HS-5 (cell line): Measurements from ENCODE around the gene KLK1.
"Not testable (repeated sequence)": the region's sequence is repeated elsewhere in the genome, so short reads cannot be mapped to it uniquely, and the experiment has no call there.

Source experiments
- DNase-seq: peaks from one replicate; pipeline ENCODE4 v3.0.0-alpha.2; 2012; ENCODE audit warnings: low read depth

KLK1 gene

DNA sequence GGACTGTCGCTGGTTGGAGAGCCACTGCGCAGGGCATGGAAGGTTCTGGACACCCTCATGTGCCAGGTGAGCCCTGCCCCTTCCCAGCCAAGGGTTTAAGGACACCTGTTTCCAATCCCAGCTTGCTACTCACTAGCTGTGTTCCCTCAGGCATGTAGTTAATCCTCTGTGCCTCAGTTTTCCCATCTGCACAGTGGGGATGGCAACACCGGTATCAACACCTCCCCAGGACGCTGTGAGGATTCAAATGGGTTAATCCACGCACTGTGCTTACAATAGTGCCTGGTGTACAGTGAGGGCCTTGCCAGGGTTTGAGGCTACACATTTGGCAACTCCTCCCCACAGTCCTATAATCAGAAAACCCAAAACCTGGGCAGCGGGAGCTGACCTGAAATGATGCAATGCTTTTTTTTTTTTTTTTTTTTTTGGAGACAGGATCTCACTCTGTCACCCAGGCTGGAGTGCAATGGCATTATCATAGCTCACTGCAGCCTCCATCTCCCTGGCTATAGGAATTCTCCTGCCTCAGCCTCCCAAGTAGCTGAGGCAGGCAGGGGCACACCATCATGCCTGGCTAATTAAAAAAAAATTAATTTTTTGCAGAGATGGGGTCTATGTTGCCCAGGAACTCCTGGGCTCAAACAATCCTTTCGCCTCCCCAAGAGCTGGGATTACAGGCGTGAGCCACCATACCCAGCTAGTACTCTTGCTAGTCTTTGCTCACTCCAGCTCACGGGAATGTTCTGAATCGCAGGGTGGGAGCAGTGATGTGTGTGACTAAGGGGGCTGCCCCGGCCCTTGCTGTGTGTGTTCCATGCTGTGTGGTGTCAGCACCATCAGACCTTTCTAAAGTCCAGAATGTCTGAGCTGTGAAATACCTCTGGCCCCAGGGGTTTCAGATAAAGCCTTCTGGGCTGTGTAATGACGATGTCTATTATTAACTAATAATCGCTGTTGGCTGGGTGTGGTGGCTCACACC lies 31.0 kb downstream of the KLK1 start:
- DNase-seq, result no peak

DNA sequence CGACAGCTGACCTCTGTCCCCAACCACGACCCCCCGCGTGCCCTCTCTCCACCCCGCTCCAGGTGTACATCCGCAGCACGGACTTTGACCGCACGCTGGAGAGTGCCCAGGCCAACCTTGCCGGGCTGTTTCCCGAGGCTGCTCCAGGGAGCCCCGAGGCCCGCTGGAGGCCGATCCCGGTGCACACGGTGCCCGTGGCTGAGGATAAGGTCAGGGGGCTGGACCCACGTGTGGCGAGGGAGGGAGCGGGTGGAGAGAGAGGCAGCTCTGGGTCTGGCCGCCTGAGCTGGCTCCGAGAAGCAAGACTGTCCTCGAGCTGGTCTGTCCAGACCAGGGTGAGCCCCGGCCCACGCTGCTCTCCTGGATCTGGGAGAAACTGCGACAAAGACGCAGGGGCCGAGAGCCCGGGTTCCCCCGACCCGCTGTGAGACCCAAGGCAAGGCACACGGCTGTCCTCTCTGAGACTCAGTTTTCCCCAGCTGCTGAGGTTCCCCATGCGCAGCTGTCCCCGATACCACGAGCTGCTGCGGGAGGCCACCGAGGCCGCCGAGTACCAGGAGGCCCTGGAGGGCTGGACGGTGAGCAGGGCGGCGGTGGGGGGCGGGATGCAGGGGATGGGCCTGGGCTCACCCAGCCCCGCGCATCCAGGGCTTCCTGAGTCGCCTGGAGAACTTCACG lies 31.9 kb downstream of the KLK1 start:
- DNase-seq, result no peak

DNA sequence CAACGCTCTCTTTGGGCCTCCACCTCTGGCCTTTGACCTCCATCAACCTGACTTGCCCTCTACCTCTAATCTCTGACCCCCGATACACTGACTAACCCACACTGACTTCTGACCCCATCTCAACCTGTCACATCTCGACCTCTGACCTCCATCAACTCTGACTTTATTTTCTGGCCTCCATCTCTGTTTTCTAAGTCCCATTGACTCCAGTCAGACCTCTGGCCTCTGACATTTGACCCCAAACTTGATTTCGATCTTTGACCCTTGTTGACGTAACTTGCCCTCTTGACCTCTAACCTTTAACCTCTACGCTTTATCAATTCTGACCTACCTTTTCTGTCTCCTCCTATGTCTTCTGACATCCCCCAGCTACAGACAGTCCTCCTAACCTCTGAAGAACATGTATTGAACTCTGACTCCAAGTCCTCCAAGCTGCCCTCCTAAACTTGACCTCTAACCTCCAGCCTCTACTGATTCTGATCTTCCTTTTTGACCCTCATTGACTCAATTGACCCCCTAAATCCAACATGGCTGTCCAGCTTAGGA lies 32.6 kb downstream of the KLK1 start:
- no peak for DNase-seq

DNA sequence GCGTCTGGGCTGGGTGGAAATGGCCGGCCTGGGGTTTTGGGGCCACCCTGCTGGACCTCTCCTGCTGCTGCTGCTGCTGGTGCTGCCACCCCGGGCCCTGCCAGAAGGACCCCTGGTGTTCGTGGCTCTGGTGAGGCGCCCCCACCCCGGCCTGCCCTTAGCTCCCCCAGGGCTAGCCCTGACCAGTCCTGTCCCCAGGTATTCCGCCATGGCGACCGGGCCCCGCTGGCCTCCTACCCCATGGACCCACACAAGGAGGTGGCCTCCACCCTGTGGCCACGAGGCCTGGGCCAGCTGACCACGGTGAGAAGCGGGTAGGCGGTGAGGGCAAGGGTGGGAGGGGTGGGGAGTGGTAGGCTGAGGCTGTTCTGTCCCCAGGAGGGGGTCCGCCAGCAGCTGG lies 33.2 kb downstream of the KLK1 start, which contains the start of gene ACP4:
Gene ACP4, plus strand, starts transcription at position 20 of the 400 bp plus-strand sequence. Its CDS starts 0 bp downstream, at position 20.
- DNase-seq, result no peak

DNA sequence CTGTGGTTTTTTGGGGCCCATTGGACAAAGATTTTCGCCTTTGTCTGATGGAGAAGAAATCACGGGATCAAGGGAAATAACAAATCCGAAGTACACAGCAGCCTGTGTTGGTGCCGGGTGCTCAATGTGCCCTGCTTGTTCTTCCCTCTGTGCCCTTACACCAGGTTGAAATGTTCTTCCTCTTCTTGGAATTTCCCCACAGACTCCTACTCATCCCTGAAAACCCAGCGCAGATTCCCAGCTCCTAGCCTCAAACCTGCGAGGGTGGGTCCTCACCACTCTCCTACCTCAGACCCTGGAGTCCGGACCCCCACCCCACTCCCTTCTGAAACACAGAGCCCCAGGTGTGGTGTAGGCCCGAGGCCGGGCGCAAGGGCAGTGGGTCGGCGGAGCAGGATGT lies 38.3 kb downstream of the KLK1 start:
- DNase-seq, result no peak

DNA sequence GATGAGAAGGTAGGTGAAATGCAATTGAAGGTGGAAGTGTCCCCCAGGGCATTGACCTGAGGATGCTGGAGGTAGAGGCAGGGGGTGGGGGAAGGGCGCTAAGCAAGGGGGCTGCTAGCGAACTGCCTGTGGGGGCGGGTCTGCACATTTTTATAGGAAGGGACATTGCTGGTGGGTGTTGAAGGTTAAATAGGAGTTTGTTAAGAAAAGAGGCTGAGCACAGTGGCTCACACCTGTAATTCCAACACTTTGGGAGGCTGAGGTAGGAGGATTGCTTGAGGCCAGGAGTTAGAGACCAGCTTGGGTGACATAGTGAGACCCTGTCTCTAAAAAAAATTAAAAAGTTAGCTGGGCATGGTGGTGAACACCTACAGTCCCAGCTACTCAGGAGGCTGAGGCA lies 38.9 kb downstream of the KLK1 start:
- no peak for DNase-seq

DNA sequence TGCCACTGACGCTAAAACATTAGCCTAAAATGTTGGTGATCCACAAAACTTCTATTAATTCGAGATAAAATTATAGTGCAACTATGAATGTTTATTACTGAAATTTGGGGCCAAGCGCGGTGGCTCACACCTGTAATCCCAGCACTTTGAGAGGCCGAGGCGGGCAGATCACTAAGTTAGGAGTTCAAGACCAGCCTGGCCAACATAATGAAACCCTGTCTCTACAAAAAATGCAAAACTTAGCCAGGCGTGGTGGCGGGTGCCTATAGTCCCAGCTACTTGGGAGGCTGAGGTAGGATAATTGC lies 39.8 kb downstream of the KLK1 start:
- not testable (repeated sequence) for DNase-seq

DNA sequence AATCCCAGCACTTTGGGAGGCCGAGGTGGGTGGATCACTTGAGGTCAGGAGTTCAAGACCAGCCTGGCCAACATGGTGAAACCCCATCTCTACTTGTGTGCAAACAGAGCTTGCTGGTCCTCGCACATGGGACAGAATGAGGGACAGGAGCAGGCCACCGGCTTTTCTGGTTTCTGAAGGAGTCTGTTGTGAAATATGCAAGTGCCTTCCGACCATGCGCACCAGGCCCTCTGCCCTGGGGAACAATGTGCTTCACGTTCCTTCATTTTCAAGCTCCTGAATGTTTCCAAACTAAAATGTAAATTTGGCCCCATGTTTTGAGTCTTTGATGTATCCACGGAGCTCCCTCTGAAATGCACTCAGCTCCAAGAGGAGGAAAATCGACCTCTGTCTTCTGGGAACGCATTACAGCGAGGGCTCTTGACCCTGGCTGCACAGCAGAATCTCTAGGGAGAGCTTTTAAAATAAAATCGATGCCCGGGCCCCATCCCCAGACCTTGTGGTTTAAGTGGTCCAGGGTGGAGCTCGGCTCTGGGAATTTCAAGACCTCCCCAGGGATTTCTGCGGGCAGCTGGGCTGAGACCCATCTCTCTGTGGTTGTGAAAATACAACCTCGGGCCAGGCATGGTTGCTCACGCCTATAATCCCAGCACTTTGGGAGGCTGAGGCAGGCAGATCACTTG lies 42.7 kb downstream of the KLK1 start:
- no peak for DNase-seq

DNA sequence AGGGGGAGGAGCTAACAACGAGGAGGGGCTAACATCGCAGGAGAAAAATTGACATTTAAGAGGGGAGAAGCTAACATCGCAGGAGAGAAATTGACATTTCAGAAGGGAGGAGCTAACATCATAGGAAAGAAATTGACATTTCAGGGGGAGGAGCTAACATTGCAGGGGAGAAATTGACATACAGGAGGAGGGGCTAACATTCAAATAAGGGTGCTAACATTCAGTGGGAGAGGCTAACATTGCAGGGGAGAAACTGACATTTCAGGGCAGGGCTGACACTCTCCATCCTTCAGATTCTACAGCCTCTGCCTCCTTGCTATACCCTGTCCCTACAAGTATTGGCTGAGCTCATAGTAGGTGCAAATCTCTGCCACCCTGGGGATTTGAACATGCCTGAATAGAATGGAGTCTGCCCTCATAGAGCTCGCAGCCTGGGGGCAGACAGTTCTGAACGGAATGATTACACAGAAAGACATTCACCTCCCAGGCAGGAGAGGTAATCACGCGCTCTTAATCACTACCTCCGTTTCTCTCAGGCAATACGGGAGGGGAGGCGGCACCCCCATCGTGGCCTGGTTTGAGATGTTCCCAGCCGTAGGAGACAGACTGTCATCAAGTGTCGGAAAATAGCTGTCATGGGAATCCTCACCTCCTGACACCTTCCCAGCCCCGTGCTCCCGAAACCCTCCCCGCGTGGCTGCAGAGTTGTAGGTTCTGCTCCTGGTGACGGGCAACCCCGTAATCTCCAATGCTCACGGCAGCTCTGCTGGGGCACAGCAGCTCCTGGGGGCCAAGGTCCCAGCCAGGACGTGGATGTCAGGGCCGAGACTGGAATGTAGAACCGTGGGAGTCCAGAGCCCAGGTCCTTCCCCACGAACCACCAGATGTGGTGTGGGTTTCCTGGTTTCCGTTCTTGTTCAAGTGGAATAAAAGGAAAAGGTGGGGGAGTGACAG lies 43.8 kb downstream of the KLK1 start:
- no peak for DNase-seq

DNA sequence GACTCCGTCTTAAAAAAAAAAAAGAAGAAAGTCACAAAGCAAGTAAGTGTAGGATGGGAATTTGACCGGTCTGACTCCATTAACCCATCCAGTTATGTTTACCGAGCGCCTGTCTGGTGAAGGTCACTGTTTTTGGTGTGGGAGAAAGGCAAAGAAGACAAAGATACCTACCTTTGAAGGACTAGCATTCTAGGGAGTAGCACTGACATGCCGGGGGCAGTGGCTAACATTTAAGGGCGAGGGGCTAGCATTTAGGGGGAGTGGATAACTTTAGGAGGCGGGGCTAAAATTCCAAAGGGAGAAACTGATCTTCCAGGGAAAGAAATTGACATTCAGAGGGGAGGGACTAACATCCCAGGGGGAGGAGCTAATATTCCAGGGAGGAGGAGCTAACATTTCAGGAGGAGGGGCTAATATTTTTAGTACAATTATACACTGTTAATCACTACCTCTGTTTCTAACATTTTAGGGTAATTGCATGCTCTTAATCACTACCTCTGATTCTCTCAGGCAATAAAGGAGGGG lies 44.6 kb downstream of the KLK1 start:
- DNase-seq, result no peak

DNA sequence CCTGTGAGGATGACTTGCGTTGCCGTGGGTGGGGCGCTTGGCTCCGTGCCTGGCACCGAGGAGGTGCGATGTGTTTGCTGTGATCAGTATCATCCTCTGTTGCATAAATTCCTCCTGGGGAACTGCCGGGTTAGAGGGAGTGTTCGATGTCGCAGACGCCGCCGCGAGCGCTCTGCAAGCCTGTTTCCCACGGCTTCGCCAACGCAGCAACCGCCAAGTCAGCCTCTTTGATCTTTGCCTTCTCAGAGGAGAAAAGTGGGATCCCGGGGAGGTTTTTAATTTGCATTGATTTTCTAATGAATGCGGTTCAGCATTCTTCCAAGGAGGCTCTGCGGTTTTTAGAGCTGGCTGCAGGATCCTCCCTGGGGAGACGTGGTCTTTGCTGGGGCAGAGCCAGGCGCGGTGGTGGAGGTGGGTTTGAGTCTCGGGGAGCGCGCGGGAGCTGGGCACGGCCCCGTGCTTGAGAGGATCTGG lies 45.7 kb downstream of the KLK1 start:
- no peak for DNase-seq

DNA sequence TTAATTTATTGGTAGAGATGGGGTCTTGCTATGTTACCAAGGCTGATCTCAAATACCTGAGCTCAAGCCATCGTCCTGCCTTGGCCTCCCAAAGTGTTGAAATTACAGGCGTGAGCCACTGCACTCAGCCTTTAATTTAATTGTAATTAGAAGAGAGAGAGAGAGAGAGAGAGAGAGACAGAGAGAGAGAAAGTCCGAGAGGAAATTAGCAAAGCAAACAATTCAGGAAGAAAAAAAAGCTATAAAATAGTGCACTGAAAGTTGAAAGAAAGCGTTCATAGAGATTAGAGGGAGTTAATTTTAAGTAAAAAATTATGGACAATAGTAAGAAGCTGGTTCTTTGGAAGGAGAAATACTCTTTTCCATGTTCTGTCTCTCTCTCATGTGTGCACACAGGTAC lies 46.3 kb downstream of the KLK1 start:
- no peak for DNase-seq

DNA sequence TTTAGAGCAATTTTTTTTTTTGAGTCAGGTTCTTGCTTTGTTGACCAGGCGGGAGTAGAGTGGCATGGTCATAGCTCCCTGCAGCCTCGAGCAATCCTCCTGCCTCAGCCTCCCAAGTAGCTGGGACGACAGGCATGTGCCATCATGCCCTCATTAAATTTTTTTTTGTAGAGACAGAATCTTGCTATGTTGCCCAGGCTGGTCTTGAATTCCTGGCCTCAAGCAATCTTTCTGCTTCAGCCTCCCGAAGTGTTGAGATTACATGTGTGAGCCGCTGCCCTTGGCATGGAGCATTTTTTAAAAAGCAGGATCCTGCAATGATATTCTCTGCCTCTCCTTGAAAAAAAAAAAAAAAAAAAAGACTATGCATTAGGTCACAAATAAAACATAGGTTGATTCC lies 47.5 kb downstream of the KLK1 start:
- no peak for DNase-seq

DNA sequence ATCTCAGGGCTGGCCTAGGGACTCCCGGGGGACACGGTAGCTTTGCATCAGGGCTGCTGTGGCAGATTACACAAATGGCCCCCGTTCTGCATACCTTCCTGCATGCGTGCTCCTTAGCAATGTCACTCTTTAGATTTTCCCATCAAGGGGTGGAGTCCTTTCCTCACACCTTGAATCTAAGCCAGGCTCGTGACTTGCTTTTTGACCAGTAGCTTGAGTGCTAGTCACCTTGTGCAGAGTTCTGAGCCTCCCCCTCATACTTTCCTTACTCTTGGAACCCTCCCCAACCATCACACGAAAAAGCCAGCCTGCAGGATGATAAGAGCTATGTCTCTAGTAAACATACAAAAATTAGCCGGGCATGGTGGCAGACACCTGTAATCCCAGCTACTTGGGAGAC lies 50.1 kb downstream of the KLK1 start:
- not testable (repeated sequence) for DNase-seq

DNA sequence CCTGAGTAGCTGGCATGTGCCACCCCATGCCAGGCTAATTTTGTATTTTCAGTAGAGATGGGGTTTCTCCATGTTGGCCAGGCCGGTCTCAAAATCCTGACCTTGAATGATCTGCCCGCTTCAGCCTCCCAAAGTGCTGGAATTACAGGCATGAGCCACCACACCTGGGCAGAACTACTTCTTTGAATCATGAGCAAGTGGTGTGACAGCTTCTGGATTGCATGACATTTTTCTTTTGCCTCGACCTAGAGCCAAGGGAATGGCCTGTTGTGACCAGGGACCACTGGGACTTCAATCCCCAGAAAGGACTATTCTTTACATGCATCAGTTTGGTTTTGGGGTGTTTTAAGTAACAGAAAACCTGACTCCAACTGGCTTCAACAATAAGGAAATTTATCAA lies 50.7 kb downstream of the KLK1 start:
- not testable (repeated sequence) for DNase-seq

DNA sequence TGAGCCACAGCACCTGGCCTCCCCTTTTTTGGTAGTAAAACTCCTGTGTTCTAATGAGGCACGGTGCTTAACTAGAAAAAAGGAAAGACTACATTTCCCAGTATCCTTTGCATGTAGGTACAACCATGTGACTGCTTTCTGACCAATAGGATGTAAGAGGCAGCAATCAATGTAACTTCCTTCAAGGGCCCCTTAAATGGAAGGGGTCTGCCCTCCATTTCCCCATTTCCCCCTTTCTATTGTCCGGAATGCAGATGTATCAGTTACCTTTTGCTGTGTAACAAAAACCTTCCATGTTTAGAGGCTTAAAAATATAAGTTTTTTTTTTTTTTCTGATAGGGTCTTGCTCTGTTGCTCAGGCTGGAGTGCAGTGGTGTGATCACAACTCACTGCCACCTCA lies 51.1 kb downstream of the KLK1 start:
- no peak for DNase-seq

DNA sequence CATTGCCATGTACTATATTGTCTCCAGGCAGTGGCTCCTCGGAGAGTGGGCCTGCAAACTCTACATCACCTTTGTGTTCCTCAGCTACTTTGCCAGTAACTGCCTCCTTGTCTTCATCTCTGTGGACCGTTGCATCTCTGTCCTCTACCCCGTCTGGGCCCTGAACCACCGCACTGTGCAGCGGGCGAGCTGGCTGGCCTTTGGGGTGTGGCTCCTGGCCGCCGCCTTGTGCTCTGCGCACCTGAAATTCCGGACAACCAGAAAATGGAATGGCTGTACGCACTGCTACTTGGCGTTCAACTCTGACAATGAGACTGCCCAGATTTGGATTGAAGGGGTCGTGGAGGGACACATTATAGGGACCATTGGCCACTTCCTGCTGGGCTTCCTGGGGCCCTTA lies 52.7 kb downstream of the KLK1 start:
- DNase-seq, result no peak

DNA sequence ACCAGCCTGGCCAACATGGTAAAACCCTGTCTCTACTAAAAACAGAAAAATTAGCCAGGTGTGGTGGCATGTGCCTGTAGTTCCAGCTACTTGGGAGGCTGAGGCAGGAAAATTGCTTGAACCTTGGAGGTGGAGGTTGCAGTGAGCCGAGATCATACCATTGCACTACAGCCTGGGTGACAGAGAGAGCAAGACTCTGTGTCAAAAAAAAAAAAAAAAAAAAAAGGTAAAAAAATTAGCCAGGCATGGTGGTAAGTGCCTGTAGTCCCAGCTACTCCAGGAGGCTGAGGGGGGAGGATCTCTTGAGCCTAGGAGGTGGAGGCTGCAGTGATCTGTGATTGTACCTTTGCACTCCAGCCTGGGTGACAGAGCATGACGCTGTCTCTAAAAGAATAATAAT lies 53.4 kb downstream of the KLK1 start, which contains the start of gene GPR32:
Gene GPR32, plus strand, starts transcription at position 301 of the 400 bp plus-strand sequence. CDS start 137 bp downstream, outside the sequence.
- not testable (repeated sequence) for DNase-seq
